ENCODE measurements around the gene DYRK1B.
"Not testable (repeated sequence)": the region's sequence is repeated elsewhere in the genome, so short reads cannot be mapped to it uniquely, and the experiment has no call there.

DYRK1B gene

DNA sequence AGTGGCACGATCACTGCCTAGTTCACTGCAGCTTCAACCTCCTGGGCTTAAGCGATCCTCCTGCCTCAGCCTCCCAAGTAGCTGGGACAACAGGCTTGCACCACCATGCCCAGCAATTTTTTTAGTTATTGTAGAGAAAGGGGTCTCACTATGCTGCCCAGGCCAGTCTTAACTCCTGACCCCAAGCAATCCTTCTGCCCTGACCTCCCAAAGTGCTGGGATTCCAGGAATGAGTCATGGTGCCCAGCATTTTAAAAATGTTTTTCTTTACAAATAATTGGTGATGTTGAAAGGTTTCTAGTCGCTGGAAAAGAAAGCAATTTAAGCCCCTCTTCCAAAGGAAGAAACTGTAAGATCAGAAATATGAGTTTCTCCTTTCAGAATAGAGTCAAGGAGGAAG lies 19.4 kb downstream of the DYRK1B start:
- Histone ChIP-seq H3K4me1 (ENCODE audit: control insufficient read depth in 1 of 2, insufficient read depth in 1 of 2, low read depth in 1 of 2, low read length in 1 of 2) (no peaks in the 10 kb centered on the region), H3K27me3 (no peaks in the 10 kb centered on the region), H3K4me3 (ENCODE audit: low read depth in 1 of 2, low read length in 1 of 2) (no peak overlapping the region), H3K9me3 (no peaks in the 10 kb centered on the region), H3K36me3 (no peaks in the 10 kb centered on the region), H3K27ac (no peak overlapping the region)
- TF ChIP-seq, protein P1, sequence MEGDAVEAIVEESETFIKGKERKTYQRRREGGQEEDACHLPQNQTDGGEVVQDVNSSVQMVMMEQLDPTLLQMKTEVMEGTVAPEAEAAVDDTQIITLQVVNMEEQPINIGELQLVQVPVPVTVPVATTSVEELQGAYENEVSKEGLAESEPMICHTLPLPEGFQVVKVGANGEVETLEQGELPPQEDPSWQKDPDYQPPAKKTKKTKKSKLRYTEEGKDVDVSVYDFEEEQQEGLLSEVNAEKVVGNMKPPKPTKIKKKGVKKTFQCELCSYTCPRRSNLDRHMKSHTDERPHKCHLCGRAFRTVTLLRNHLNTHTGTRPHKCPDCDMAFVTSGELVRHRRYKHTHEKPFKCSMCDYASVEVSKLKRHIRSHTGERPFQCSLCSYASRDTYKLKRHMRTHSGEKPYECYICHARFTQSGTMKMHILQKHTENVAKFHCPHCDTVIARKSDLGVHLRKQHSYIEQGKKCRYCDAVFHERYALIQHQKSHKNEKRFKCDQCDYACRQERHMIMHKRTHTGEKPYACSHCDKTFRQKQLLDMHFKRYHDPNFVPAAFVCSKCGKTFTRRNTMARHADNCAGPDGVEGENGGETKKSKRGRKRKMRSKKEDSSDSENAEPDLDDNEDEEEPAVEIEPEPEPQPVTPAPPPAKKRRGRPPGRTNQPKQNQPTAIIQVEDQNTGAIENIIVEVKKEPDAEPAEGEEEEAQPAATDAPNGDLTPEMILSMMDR (IDR thresholded peaks at IDR 0.05) = no peak

DNA sequence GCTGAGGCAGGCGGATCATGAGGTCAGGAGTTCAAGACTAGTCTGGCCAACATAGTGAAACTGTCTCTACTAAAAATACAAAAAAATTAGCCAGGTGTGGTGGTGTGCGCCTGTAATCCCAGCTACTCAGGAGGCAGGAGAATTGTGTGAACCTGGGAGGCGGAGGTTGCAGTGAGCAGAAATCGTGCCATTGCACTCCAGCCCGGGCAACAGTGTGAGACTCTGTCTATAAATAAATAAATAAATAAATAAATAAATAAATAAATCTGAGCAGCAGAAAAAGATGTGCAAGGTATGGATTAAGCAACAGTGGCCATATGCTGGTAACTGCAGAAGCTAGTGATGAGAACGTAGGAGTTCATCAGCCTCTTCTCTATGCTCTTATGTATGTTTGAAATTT lies 19.9 kb downstream of the DYRK1B start:
- not testable (repeated sequence) for H3K27ac ChIP-seq; H3K36me3 ChIP-seq; H3K9me3 ChIP-seq; H3K4me1 ChIP-seq (ENCODE audit: control insufficient read depth in 1 of 2, insufficient read depth in 1 of 2, low read depth in 1 of 2, low read length in 1 of 2); H3K4me3 ChIP-seq (ENCODE audit: low read depth in 1 of 2, low read length in 1 of 2); H3K27me3 ChIP-seq

DNA sequence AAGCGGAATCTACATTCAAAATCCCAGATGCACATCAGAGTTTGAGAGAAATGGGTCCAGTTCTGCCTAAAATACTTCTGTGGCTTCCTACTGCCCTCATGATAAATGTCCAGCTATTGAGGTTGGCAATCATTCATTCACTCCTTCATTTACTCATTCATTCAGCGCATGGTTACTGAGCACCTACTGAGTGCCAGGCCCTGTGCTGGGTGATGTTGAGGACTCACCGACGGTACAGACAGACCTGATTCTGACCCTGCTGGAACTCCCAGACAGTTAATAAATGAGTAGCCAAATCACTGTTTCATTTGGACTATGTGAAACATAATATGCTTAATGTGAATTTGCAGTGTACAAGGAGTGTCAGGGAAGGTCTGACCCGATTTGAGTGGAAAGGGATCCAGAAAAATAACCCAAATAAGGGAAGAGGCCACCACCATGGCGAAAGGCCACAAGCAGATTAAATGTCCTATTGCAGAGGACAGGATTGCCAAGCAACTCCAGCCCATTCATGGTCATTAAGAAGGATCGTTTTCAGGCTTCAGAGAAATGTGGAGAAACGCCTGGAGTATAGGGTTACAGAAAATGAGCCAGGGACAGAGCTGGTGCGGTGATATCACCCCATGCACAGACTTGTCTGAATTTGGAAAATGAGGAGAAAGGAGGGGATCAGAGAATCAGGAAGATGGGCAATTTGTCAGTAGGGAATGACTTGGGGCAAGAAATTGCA lies 20.5 kb downstream of the DYRK1B start:
- no peaks in the 10 kb centered on the region for H3K36me3 ChIP-seq
- no peak overlapping the region for H3K4me3 ChIP-seq (ENCODE audit: low read depth in 1 of 2, low read length in 1 of 2)
- no peaks in the 10 kb centered on the region for H3K27me3 ChIP-seq
- H3K4me1 ChIP-seq (ENCODE audit: control insufficient read depth in 1 of 2, insufficient read depth in 1 of 2, low read depth in 1 of 2, low read length in 1 of 2) = no peaks in the 10 kb centered on the region
- H3K9me3 ChIP-seq = no peaks in the 10 kb centered on the region
- no peak overlapping the region for H3K27ac ChIP-seq
- TF ChIP-seq, protein P1 (IDR thresholded peaks at IDR 0.05) = no peak

DNA sequence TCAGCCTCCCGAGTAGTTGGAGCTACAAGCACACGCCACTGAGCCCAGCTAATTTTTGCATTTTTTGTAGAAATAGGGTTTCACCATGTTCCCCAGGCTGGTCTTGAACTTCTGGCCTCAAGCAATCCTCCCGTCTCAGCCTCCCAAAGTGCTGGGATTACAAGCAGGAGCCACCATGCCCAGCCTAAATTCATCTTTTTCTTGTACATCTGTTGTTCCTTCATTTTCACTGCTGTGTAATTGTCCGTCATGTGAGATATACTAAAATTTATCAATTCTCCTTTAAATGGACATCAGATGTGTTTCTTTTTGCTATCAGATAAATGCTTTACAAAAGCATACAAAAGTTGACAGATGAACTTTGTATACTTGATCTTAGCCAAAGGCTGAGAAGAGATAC lies 22.9 kb downstream of the DYRK1B start:
- no peaks in the 10 kb centered on the region for H3K9me3 ChIP-seq
- TF ChIP-seq, protein P1 (IDR thresholded peaks at IDR 0.05) = no peak
- H3K27me3 ChIP-seq = no peaks in the 10 kb centered on the region
- H3K4me3 ChIP-seq (ENCODE audit: low read depth in 1 of 2, low read length in 1 of 2) = no peak overlapping the region
- H3K27ac ChIP-seq = no peak overlapping the region
- no peaks in the 10 kb centered on the region for H3K36me3 ChIP-seq
- no peaks in the 10 kb centered on the region for H3K4me1 ChIP-seq (ENCODE audit: control insufficient read depth in 1 of 2, insufficient read depth in 1 of 2, low read depth in 1 of 2, low read length in 1 of 2)

DNA sequence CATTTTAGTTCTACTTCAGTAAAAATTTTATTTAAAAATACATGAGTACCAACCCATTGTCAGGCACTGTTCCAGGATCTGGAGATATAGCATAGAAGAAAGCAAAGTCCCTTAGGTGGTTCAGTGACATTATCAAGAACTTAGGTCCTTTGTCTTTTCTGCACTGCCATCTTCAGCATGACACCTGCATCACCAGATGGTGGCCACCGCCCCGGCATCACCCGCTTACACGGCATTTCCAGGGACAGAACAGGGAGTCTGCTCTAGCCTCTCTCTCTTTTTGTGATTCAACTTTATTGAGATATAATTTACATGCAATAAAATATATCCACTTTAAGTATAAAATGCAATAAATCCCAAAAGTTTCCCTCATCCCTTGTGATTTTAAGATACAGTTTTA lies 23.5 kb downstream of the DYRK1B start:
- TF ChIP-seq, protein P1 (IDR thresholded peaks at IDR 0.05) = no peak
- Histone ChIP-seq H3K9me3 (no peaks in the 10 kb centered on the region), H3K4me1 (ENCODE audit: control insufficient read depth in 1 of 2, insufficient read depth in 1 of 2, low read depth in 1 of 2, low read length in 1 of 2) (no peaks in the 10 kb centered on the region), H3K36me3 (no peaks in the 10 kb centered on the region), H3K27me3 (no peaks in the 10 kb centered on the region), H3K27ac (no peak overlapping the region), H3K4me3 (ENCODE audit: low read depth in 1 of 2, low read length in 1 of 2) (no peak overlapping the region)

DNA sequence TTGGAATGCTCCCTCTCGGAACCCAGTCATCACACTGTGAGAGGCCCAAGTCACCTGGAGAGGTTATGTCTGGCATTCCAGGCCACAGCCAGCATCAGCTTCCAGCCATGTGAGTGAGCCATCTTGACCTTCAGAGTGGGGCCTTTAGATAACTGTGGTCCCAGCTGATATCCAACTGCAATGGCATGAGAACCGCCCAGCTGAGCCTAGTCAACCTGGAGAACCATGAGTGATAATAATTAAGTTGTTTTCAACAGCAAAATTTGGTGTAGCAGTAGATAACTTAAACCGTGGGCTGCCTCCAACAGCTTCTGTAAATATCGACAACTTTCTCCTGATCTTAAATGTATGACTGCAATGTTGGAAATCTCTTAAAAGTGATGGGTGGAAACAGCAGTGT lies 24.6 kb downstream of the DYRK1B start:
- H3K27me3 ChIP-seq = peaks cover under 1% of the 10 kb centered on the region

DNA sequence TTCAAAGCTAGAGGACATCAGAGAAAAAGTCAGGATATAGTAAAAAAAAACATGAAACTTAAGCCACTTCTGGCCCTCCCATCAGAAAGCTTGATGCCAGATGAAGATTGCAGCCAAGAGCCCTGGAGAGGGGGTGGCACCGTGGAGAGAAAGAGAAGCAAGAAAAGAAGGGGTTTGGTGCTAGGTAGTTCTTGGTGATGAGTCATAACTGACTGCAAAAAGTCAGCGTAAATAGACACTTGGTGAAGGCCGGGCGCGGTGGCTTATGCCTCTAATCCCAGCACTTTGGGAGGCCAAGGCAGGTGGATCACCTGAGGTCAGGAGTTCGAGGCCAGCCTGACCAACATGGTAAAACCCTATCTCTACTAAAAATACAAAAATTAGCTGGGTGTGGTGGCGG lies 25.3 kb downstream of the DYRK1B start:
- H3K4me3 ChIP-seq (ENCODE audit: low read depth in 1 of 2, low read length in 1 of 2); H3K9me3 ChIP-seq; H3K27me3 ChIP-seq; H3K27ac ChIP-seq; H3K36me3 ChIP-seq; H3K4me1 ChIP-seq (ENCODE audit: control insufficient read depth in 1 of 2, insufficient read depth in 1 of 2, low read depth in 1 of 2, low read length in 1 of 2): not testable (repeated sequence)

More for the DNA sequence above, 24.6 kb downstream of the DYRK1B start:
- TF ChIP-seq, protein P1 (IDR thresholded peaks at IDR 0.05) = no peak
- no peak overlapping the region for H3K27ac ChIP-seq
- no peaks in the 10 kb centered on the region for H3K4me1 ChIP-seq (ENCODE audit: control insufficient read depth in 1 of 2, insufficient read depth in 1 of 2, low read depth in 1 of 2, low read length in 1 of 2)
- no peaks in the 10 kb centered on the region for H3K9me3 ChIP-seq
- no peaks in the 10 kb centered on the region for H3K36me3 ChIP-seq
- H3K4me3 ChIP-seq (ENCODE audit: low read depth in 1 of 2, low read length in 1 of 2) = no peak overlapping the region
